ENCODE data around the gene BLM.

- TF ChIP-seq POLR2A (IDR thresholded peaks at IDR 0.05) (no peak), CTCF (IDR thresholded peaks at IDR 0.05) (no peak), EP300 (IDR thresholded peaks at IDR 0.05) (no peak), POLR2AphosphoS5 (IDR thresholded peaks at IDR 0.05) (no peak)
These were observed 25.8 kb upstream of the BLM start for GRCh38 chr15:90691369-90691768.

All from suprapubic skin (tissue), 4 donors.